G401.6 (cell line): ENCODE measurements around the gene SLC4A7.
"Not testable (repeated sequence)": the region's sequence is repeated elsewhere in the genome, so short reads cannot be mapped to it uniquely, and the experiment has no call there.

Source experiments
- FAIRE-seq: peaks from 2 replicates; lab custom pipeline; 2012; peaks lifted over from hg19 to GRCh38; lab: Jason Lieb, UNC

The SLC4A7 gene

GRCh38 chr3:27484015-27484844 lies at the start of gene SLC4A7:
SLC4A7 (minus strand) TSS chr3:27484384; CDS start chr3:27484126, 258 bp downstream.
- peak; percentile 83 for FAIRE-seq

DNA sequence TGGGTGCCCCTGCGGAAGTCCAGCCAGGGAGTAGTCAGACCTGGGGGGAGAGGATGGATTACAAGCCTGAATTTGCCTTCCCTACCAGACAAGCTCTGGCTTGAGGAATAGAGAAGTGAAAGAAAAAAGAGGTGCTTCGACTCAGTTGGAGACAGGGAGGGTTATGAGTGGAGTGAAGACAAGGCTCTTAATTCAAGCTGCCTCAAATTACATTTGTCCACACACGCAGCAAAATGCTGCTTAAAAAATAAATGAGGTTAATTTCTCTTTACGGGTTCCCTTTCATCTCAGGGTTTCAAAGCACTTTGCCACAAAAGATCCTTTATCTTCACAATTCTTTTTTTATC lies 49.0 kb upstream of the SLC4A7 start:
- no peak for FAIRE-seq

- FAIRE-seq = no peak
Observed at GRCh38 chr3:27532426-27533260, 48.5 kb upstream of the SLC4A7 start.

DNA sequence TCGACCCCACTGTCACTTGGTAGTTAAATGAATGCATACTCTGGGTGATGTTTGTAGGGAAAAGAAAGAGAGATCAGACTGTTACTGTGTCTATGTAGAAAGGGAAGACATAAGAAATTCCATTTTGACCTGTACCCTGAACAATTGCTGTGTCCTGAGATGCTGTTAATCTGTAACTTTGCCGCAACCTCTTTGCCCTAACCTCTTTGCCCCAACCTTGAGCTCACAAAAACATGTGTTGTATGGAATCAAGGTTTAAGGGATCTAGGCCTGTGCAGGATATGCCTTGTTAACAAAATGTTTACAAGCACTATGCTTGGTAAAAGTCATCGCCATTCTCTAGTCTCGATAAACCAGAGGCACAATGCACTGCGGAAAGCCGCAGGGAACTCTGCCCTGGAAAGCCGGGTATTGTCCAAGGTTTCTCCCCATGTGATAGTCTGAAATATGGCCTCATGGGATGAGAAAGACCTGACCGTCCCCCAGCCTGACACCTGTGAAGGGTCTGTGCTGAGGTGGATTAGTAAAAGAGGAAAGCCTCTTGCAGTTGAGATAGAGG lies 47.1 kb upstream of the SLC4A7 start:
- not testable (repeated sequence) for FAIRE-seq

GRCh38 chr3:27528791-27529190 lies 44.6 kb upstream of the SLC4A7 start:
- FAIRE-seq = no peak

GRCh38 chr3:27526614-27527315 lies 42.6 kb upstream of the SLC4A7 start:
- FAIRE-seq = no peak

DNA sequence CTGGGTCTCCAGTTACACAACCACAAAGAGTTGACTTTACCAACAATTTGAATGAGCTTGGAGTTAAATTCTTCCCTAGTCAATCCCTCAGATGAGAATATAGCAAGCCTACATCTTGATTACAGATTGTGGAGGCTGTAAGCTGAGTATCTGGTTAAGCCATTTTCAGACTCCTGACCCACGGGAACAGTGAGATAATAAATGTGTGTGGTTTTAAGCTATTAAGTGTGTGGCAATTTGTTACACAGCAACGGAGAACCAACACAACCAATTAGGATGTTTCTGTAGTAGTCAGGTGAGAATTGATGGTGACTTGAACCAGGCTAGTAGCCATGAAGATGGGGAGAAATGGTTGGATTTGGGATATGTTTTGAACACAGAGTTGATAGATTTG lies 37.7 kb upstream of the SLC4A7 start:
- FAIRE-seq = no peak

DNA sequence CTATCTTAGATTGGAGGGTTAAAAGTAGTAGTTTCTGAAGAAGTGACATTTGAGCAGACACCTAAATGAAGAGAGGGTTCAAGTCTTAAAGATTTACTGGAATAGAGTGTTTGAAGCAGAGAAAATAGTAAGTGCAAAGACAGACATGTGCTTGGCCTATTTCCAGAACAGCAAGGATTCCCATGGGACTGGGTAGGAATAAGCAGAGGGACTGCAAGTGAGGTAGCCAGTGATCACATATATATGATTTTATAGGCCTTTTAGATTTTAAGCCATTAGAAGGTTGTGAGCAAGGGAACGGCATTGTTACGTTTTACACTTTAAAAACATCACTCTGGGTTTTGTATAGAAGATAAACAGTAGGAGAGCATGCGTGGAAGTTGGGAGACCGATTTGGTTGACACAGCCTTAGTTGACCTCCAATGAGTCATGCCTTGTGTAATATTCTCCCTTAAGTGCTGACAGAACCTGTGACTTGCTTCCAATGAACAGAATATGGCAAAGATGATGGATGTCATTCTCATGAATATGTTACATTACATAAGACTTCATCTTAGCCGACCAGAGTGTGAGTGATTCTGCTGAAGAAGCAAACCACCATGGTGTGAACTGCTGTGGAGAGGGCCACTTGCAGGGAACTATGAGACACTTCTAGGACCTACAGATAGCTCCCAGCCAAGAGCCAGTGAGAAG lies 37.1 kb upstream of the SLC4A7 start:
- FAIRE-seq = no peak

DNA sequence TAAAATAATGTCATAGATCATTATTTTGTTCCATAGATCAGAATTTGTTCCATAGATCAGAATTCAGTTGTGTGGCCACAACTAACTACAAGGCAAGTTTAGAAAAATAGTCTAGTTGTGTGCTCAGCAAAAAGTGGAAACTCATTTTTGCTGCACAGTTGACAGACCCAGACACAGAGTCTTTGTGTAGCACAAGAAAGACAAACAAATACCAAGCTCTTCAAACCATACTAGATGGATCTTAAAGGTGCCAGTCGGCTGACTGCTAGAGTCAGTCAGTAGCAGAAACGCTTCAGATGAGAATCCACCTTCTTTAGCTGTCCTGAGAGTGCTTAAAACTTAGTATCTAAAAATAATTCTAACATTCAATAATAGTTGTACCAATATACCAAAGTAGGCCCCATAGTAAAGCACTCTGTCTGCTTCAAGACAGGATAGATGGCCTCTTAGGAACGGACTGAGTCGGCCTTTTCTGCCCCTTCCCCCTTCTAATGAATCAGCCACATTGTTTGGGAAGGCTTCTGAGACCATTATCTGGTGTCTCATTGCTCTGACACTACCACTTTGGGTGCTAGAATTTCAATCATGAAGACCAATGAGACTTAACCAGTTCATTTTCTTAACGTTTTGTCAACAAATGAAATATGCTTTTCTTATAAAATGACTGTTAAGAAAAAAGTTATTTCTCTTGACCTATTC lies 27.7 kb upstream of the SLC4A7 start:
- no peak for FAIRE-seq

DNA sequence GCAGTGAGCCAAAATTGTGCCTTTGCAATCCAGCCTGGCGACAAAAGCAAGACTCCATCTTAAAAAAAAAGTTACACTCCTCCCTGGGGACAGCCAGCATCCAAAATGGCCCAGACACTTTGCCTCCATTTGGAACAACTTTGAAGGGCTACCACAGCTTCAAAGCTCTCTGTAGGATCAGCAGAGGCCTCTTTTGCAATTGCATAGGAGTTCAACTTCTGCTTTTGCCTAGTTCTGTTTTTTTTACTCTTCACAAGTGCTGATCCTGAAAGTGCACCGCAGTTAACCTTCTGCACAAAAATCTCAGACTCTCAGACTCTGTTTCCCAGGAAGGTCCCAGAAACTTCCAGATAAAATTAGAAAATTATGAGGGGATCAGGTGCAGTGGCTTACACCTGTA lies 25.2 kb upstream of the SLC4A7 start:
- no peak for FAIRE-seq

DNA sequence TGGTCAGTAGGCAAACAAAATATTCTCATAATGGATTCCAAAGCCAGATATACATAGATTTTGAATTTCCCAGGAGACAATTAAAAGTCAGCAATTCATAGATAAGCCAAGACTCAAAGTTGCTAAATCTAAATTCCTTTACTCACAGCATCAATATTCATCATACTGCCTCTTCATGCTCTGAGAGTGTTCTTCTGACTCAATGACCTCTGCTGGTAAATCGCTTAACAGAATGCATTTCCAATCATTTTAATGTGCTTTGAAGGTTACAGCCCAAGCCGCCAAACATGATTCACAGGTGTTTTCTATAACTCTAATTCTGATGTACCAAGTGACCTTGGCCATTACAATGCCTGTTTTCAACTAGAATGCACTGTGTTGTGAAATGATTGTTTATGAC lies 24.2 kb upstream of the SLC4A7 start:
- FAIRE-seq = no peak

- no peak for FAIRE-seq
Observed at GRCh38 chr3:27507515-27508266, 23.5 kb upstream of the SLC4A7 start.

DNA sequence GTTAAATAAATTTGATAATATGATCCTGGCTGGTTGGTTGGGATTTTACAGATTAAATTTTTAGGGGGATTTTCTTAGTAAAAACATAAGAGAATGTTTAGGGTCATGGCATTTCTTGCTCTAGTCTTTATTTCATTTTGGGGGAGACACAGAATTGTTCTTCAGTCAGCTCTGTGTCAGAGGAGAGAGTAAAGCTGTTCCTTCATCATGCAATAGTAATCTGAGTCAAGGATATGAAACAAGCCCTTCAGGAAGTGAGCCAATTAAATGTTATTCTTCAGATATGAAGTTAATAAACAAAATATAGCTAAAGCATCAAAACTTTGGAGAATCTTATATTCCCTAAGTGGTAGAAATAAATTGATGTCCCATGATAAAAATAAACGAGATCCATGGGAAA lies 22.9 kb upstream of the SLC4A7 start:
- FAIRE-seq = no peak

DNA sequence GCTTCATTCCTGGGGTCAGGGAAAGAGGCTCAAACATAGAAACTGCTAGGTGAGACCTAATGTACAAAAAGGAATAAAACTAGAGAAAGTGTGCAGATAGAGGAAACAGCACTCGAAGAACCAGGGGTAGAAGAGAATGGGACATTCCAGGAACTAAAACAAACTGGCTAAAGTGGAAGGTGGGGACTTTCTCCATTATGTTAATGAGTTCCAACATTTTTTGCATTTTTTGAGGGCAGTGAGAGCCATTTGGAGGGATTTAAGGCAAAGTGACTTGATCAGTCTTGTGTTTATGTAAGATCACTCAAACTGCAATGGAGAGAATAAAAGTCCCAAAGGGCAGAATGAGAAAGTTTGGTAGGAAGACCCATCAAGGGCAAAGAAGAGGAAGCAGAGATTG lies 20.6 kb upstream of the SLC4A7 start:
- peak; percentile 93 for FAIRE-seq

GRCh38 chr3:27503526-27503925 lies 19.3 kb upstream of the SLC4A7 start:
- FAIRE-seq = no peak

- FAIRE-seq = no peak
Observed at GRCh38 chr3:27501759-27502158, 17.6 kb upstream of the SLC4A7 start.

- FAIRE-seq = no peak
Observed at GRCh38 chr3:27500986-27501385, 16.8 kb upstream of the SLC4A7 start.

- FAIRE-seq = no peak
Observed at GRCh38 chr3:27500035-27500434, 15.9 kb upstream of the SLC4A7 start.

- no peak for FAIRE-seq
Observed at GRCh38 chr3:27494784-27495183, 10.6 kb upstream of the SLC4A7 start.

DNA sequence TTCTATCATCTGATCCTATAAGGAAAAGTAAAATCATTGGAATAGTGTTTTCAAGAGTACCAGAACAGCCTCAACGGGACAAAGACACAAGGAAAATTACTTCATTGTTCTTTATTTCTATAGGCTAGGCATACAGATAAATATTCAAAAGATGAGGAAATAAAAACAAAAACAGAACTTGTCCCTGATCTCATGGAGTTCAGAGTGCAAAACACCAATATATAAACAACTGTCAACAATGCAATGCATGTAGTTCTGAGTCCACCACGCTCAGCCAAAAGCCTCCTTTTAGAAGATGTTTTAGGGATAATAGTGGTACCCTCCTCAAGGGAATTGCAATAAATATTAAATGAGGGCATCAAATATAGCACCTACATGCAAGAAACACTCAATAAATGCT lies 4.6 kb upstream of the SLC4A7 start:
- FAIRE-seq = no peak

- FAIRE-seq = no peak
Observed at GRCh38 chr3:27487383-27487782, 3.2 kb upstream of the SLC4A7 start.
